ENCODE data around the gene AVPR2. TPM values are rescaled to one million over a fixed set of nuclear protein-coding genes. Genes with fewer than 3 reads are reported as not detected.

AVPR2 gene
- total and polyA plus RNA-seq, 10 of the 15 experiments (the other 5 are each of a cell fraction or from before 2014, with no cell fraction given) = 0.12 to 0.37 TPM; not detected in 8

- Histone ChIP-seq H3K27ac (ENCODE audit: control insufficient read depth, insufficient read depth) (no peak overlapping the region), H3K9ac (ENCODE audit: control insufficient read depth, insufficient read depth, low read length) (no peak overlapping the region), H3K27me3 (replicated peaks in 1 of 2; ENCODE audit: control insufficient read depth in 2 of 2, insufficient read depth in 2 of 2, low read length in 1 of 2) (no peaks in the 10 kb centered on the region), H3K4me3 (no peak overlapping the region), H3K36me3 (ENCODE audit: control insufficient read depth in 2 of 2, insufficient read depth in 2 of 2, low read length in 1 of 2) (no peaks in the 10 kb centered on the region), H3K79me2 (ENCODE audit: control insufficient read depth, insufficient read depth, low read length) (no peaks in the 10 kb centered on the region), H3K4me1 (ENCODE audit: control insufficient read depth, insufficient read depth, low read length) (peaks cover 9% of the 10 kb centered on the region), H2AFZ (ENCODE audit: control insufficient read depth, low read depth, low read length) (no peak overlapping the region), H3K9me3 (replicated peaks; ENCODE audit: control insufficient read depth, insufficient read depth, low read length) (no peaks in the 10 kb centered on the region; the same call in 2 of the 3 replicates), H3K4me2 (ENCODE audit: control insufficient read depth, insufficient read depth) (peak overlapping the region; percentile 4; the same call in 1 of the 2 replicates), H4K20me1 (ENCODE audit: control insufficient read depth, insufficient read depth) (no peaks in the 10 kb centered on the region)
- ChIA-PET CTCF (interaction anchor here (0.9 to 1.0 kb wide), 3 partner anchors 12 to 46 kb away, joined by 3 to 6 read pairs (median 3); no protein-coding TSS in a partner anchor), RAD21 (ENCODE audit: unreplicated experiment) (interaction anchor here (1.1 kb wide), 1 partner anchor 24 kb away, joined by 4 read pairs; no protein-coding TSS in a partner anchor), POLR2A (interaction anchor here (1.0 to 1.6 kb wide), 4 partner anchors 8 to 26 kb away, joined by 3 to 7 read pairs (median 4); no protein-coding TSS in a partner anchor), SMC1A (ENCODE audit: uncharacterized antibody, unreplicated experiment) (interaction anchor here (0.8 to 1.9 kb wide), 2 partner anchors 11 to 24 kb away, joined by 4 to 5 read pairs; no protein-coding TSS in a partner anchor)
- intact Hi-C loops (cut with micrococcal nuclease; ENCODE audit: unreplicated experiment) = no loop called here
- FAIRE-seq = peak; percentile 84
- peak; percentile 91 for ATAC-seq
- peak; percentile 55 for DNase-seq (ENCODE audit: low read depth, low spot score)
- 36% methylated on average over 23 of the region's 26 CpGs for WGBS (ENCODE audit: insufficient coverage, insufficient replicate concordance, low lambda C conversion rate, missing lambda C conversion rate)
- in situ Hi-C loops (cut with MboI) = no loop called here
- no TSS peak for BruUV-seq (replicated peaks)
- TF ChIP-seq EGR1 (IDR thresholded peaks at IDR 0.05; ENCODE audit: borderline replicate concordance in 1 of 2, low read depth in 2 of 2, low read length in 2 of 2) = peak in 1 of 2 experiments; percentile 66; a peak in 1 of 3 replicates
- TF ChIP-seq BMI1 (IDR thresholded peaks at IDR 0.05; ENCODE audit: borderline replicate concordance) = no peak
- 0 out of 2 replicates have a peak, but pooled peaks have one; percentile 12 for TF ChIP-seq ATF7 (IDR thresholded peaks at IDR 0.05; ENCODE audit: low read depth)
- TF ChIP-seq EED (IDR thresholded peaks at IDR 0.05; ENCODE audit: low read depth) = no peak
- TF ChIP-seq ZNF24 (IDR thresholded peaks at IDR 0.05) = no peak
- no peak for TF ChIP-seq ZNF217 (IDR thresholded peaks at IDR 0.05)
- no peak for TF ChIP-seq ZSCAN29 (IDR thresholded peaks at IDR 0.05)
- no peak for TF ChIP-seq USF1 (IDR thresholded peaks at IDR 0.05; ENCODE audit: borderline replicate concordance, extremely low read length, insufficient read depth, low read depth, low read length)
- peak; percentile 85 for TF ChIP-seq RELB (IDR thresholded peaks at IDR 0.05; ENCODE audit: low read depth)
- TF ChIP-seq CBFB (IDR thresholded peaks at IDR 0.05; ENCODE audit: low read depth) = no peak
- peak; percentile 96 for TF ChIP-seq HDGF (IDR thresholded peaks at IDR 0.05)
- no peak for TF ChIP-seq ASH2L (IDR thresholded peaks at IDR 0.05; ENCODE audit: borderline replicate concordance, low read depth)
- TF ChIP-seq GABPA (IDR thresholded peaks at IDR 0.05; ENCODE audit: low read depth) = no peak
- TF ChIP-seq HSF1 (IDR thresholded peaks at IDR 0.05; ENCODE audit: low read depth, low read length) = no peak
- no peak for TF ChIP-seq SP1 (IDR thresholded peaks at IDR 0.05; ENCODE audit: low read depth, low read length)
- peak; percentile 45 for TF ChIP-seq MEF2B (IDR thresholded peaks at IDR 0.05; ENCODE audit: partially characterized antibody, poor library complexity, severe bottlenecking)
- peak; percentile 93 for TF ChIP-seq ZNF384 (IDR thresholded peaks at IDR 0.05; ENCODE audit: borderline replicate concordance, low read depth, low read length)
- no peak for TF ChIP-seq SIX5 (IDR thresholded peaks at IDR 0.05; ENCODE audit: low read depth, low read length, severe bottlenecking)
- TF ChIP-seq SUPT20H (IDR thresholded peaks at IDR 0.05; ENCODE audit: borderline replicate concordance, control insufficient read depth, low read depth, low read length) = no peak
These were observed 3.4 kb upstream of the AVPR2 start for GRCh38 chrX:153900831-153901752.
